Measurements from ENCODE around the gene RAB11FIP4.

- TF ChIP-seq CTCF (IDR thresholded peaks at IDR 0.05 in 2 of 3, conservative IDR thresholded peaks at IDR 0.05 in 1 of 3; ENCODE audit: borderline replicate concordance in 1 of 3, insufficient read depth in 1 of 3, low read depth in 2 of 3, low read length in 2 of 3) = no peak
- peak; percentile 88 for TF ChIP-seq REST (IDR thresholded peaks at IDR 0.05; ENCODE audit: low read depth)
- no peak for TF ChIP-seq ATF3 (IDR thresholded peaks at IDR 0.05)
- no peak for TF ChIP-seq ZBTB33 (IDR thresholded peaks at IDR 0.05; ENCODE audit: extremely low read depth, insufficient replicate concordance, low read length)
- no peak for TF ChIP-seq SP1 (IDR thresholded peaks at IDR 0.05; ENCODE audit: low read depth)
- TF ChIP-seq EZH2phosphoT487 (IDR thresholded peaks at IDR 0.05; ENCODE audit: borderline replicate concordance) = no peak
- TF ChIP-seq JUND (IDR thresholded peaks at IDR 0.05) = no peak
- TF ChIP-seq POLR2A (IDR thresholded peaks at IDR 0.05; ENCODE audit: borderline replicate concordance, extremely low read depth, insufficient read depth, insufficient read length) = no peak
- no peak for TF ChIP-seq EZH2 (IDR thresholded peaks at IDR 0.05)
- no peak for TF ChIP-seq MAX (IDR thresholded peaks at IDR 0.05)
- TF ChIP-seq SIN3A (IDR thresholded peaks at IDR 0.05; ENCODE audit: low read depth) = no peak
- no peak for TF ChIP-seq CEBPB (IDR thresholded peaks at IDR 0.05; ENCODE audit: low read depth)
- no peak for TF ChIP-seq RAD21 (IDR thresholded peaks at IDR 0.05; ENCODE audit: low read depth)
- TF ChIP-seq FOSL1 (IDR thresholded peaks at IDR 0.05; ENCODE audit: low read depth) = no peak
Measured at GRCh38 chr17:31394544-31394943, 3.1 kb downstream of the RAB11FIP4 start.

All from HCT116 (cell line).